Panc1 (cell line): Measurements from ENCODE around the gene RFPL1. TPM values are rescaled to one million over a fixed set of nuclear protein-coding genes. Genes with fewer than 3 reads are reported as not detected.

Source experiments
- total RNA-seq: library from RNA; stranded (reverse); gene quantifications from one replicate; pipeline ENCODE4 v1.2.1, GENCODE V29; 2021; ENCODE audit not compliant: unreplicated experiment

Gene RFPL1
- total RNA-seq, 1 experiment from 2014 or later = not detected

Other genes with a start within 250 kb of the RFPL1 start
- 1.1 TPM for gene EMID1, start 232.7 kb upstream of the RFPL1 start, total RNA-seq
- 49.6 TPM for gene RHBDD3, start 170.6 kb upstream of the RFPL1 start, total RNA-seq
- 272 TPM for gene EWSR1, start 170.3 kb upstream of the RFPL1 start, total RNA-seq
- 68.8 TPM for gene GAS2L1, start 131.9 kb upstream of the RFPL1 start, total RNA-seq
- gene RASL10A, start 122.9 kb upstream of the RFPL1 start, total RNA-seq = 2.6 TPM
- gene AP1B1, start 50.0 kb upstream of the RFPL1 start, total RNA-seq = 48.6 TPM
- gene NEFH, start 41.6 kb downstream of the RFPL1 start, total RNA-seq = 0.08 TPM
- 74.4 TPM for gene THOC5, start 115.2 kb downstream of the RFPL1 start, total RNA-seq
- gene NIPSNAP1, start 142.5 kb downstream of the RFPL1 start, total RNA-seq = 40.0 TPM
- gene NF2, start 165.1 kb downstream of the RFPL1 start, total RNA-seq = 190 TPM